K562 (cell line): ENCODE data around the gene TFB2M. TPM values are rescaled to one million over a fixed set of nuclear protein-coding genes. Genes with fewer than 3 reads are reported as not detected.

Source experiments
- JUND ChIP-seq, 2 experiments: IDR thresholded peaks; 2 replicates in 1 of 2; 3 replicates in 1 of 2; pipeline ENCODE4 v1.6.1; 2011; ENCODE audit warnings: borderline replicate concordance in 2 of 2, low read depth in 2 of 2, low read length in 2 of 2, improper control_type of control experiment in 1 of 2, missing biosample characterization in 1 of 2, missing genetic modification characterization in 1 of 2, missing genetic modification reagents in 1 of 2
- NCOA4 ChIP-seq: fragments of 450-650 bp; IDR thresholded peaks from 2 replicates; pipeline ENCODE4 v1.6.1; 2018; ENCODE audit warnings: mild to moderate bottlenecking; ENCODE audit not compliant: partially characterized antibody
- RAD21 ChIP-seq, 2 experiments: fragments of 250-450 bp in 1 of 2; fragments of 450-650 bp in 1 of 2; sonication (Bioruptor Pico) in 1 of 2; formaldehyde crosslinking in 1 of 2; IDR thresholded peaks in 1 of 2; conservative IDR thresholded peaks in 1 of 2; 2 replicates each; pipeline versions ENCODE4 v1.4.0 to v1.8.0; 2020 to 2022; ENCODE audit warnings: mild to moderate bottlenecking in 2 of 2, moderate library complexity in 1 of 2
- ZNF217 ChIP-seq: sonication (generic); formaldehyde crosslinking; IDR thresholded peaks from 2 replicates; pipeline ENCODE4 v1.8.0; 2022; ENCODE audit warnings: mild to moderate bottlenecking, missing genetic modification reagents
- ZNF41 ChIP-seq: fragments of 250-450 bp; sonication (Bioruptor Pico); conservative IDR thresholded peaks from 2 replicates; pipeline ENCODE4 v1.4.0; 2020; ENCODE audit warnings: mild to moderate bottlenecking
- ZNF830 ChIP-seq: fragments of 250-450 bp; sonication (Bioruptor Pico); IDR thresholded peaks from 2 replicates; pipeline ENCODE4 v1.5.0; 2021; ENCODE audit warnings: mild to moderate bottlenecking
- polyA plus RNA-seq, 8 experiments: library from polyadenylated mRNA; depleted of rRNA in 4 of 8; stranded (reverse) in 5 of 8; unstranded in 3 of 8; fragments of >200 nt; fragmentation: Nextera tagmentation in 2 of 8; fragmentation: Illumina TruSeq in 1 of 8; extraction: Ambion mirVana in 2 of 8; extraction: Trizol in 1 of 8; gene quantifications; 2 replicates each; pipeline versions ENCODE4 v1.2.1 to v1.2.3, GENCODE V29; 2011 to 2014; ENCODE audit warnings: inconsistent platforms in 1 of 8, missing spikeins in 1 of 8
- total RNA-seq, 7 experiments: library from RNA; depleted of rRNA in 6 of 7; stranded (reverse); fragments of >200 nt in 6 of 7; fragmentation: Illumina TruSeq in 2 of 7; extraction: Trizol in 2 of 7; gene quantifications; 2 replicates each; pipeline versions ENCODE4 v1.2.1 to v1.2.3, GENCODE V29; 2011 to 2021; ENCODE audit warnings: low replicate concordance in 1 of 7
- TF ChIP-seq, protein P1 (sequence below), 3 experiments: fragments of 200-800 bp in 1 of 3; fragments of 250-450 bp in 1 of 3; fragments of 450-650 bp in 1 of 3; sonication (Bioruptor Pico) in 1 of 3; sonication (Bioruptor generic) in 1 of 3; formaldehyde crosslinking in 1 of 3; IDR thresholded peaks; 2 replicates each; pipeline versions ENCODE4 v1.6.1 to v1.8.0; 2016 to 2022; ENCODE audit warnings: mild to moderate bottlenecking in 2 of 3, missing genetic modification characterization in 2 of 3, missing compliant biosample characterization in 1 of 3, moderate library complexity in 1 of 3
- TF ChIP-seq, protein P2 (sequence below): fragments of 450-650 bp; formaldehyde crosslinking; IDR thresholded peaks from 2 replicates; pipeline ENCODE4 v1.4.0; 2022; ENCODE audit warnings: missing genetic modification characterization
- TF ChIP-seq, protein P3 (sequence below), 3 experiments: IDR thresholded peaks in 2 of 3; conservative IDR thresholded peaks in 1 of 3; 2 replicates each; pipeline ENCODE4 v1.5.1; 2011 to 2012; ENCODE audit warnings: low read length in 3 of 3, mild to moderate bottlenecking in 3 of 3, control low read depth in 2 of 3, improper control_type of control experiment in 1 of 3, inconsistent platforms in 1 of 3, low read depth in 1 of 3, mixed read lengths in 1 of 3, moderate library complexity in 1 of 3; ENCODE audit not compliant: insufficient read depth in 2 of 3
- TF ChIP-seq, protein P4 (sequence below): sonication (generic); IDR thresholded peaks from 2 replicates; pipeline ENCODE4 v1.6.1; 2016
- TF ChIP-seq, protein P5 (sequence below), 2 experiments: fragments of 250-450 bp in 1 of 2; fragments of 450-650 bp in 1 of 2; sonication (Bioruptor Pico) in 1 of 2; IDR thresholded peaks; 2 replicates each; pipeline versions ENCODE4 v1.6.1 to v1.8.0; 2016 to 2021; ENCODE audit warnings: mild to moderate bottlenecking in 2 of 2, moderate library complexity in 2 of 2, missing compliant biosample characterization in 1 of 2, missing genetic modification characterization in 1 of 2
- TF ChIP-seq, protein P6 (sequence below): fragments of 450-650 bp; conservative IDR thresholded peaks from 2 replicates; pipeline ENCODE4 v1.6.1; 2016; ENCODE audit warnings: missing genetic modification characterization, low read depth, mild to moderate bottlenecking, missing compliant biosample characterization, moderate library complexity

The TFB2M gene
- total and polyA plus RNA-seq, 9 of the 15 experiments (the other 6 are each of a cell fraction or from before 2014, with no cell fraction given) = 55.1 to 162 (median 70.6) TPM

DNA sequence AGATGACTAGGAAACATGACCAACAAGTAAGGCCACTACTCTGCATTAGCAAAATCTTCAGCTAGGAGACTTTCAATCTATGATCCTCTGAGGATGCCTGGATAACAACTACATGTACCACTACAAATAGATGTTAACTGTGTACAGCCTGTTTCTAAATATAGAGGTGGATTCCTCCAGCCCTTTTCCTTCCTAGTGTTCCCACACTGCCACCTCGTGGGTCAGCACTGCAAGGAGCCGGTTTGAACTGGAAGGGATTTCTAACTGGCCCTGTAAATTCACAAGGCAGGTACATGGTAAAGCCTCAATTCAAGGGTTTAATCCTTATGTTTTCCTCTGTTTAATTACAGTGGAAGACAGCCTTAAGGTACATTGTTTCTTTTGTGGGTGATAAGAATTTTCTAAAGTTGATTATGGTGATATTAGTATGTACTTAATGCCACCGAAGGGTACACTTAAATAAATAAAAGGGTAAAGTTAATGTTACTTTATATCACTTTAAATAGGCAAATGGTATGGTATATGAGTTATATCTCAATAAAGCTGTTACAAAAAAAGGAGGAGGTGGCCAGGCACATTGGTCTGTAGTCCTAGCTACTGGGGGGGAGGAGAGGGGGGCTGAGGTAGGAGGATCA, 73.3 kb downstream of the TFB2M start (continued):
- TF ChIP-seq, protein P1, sequence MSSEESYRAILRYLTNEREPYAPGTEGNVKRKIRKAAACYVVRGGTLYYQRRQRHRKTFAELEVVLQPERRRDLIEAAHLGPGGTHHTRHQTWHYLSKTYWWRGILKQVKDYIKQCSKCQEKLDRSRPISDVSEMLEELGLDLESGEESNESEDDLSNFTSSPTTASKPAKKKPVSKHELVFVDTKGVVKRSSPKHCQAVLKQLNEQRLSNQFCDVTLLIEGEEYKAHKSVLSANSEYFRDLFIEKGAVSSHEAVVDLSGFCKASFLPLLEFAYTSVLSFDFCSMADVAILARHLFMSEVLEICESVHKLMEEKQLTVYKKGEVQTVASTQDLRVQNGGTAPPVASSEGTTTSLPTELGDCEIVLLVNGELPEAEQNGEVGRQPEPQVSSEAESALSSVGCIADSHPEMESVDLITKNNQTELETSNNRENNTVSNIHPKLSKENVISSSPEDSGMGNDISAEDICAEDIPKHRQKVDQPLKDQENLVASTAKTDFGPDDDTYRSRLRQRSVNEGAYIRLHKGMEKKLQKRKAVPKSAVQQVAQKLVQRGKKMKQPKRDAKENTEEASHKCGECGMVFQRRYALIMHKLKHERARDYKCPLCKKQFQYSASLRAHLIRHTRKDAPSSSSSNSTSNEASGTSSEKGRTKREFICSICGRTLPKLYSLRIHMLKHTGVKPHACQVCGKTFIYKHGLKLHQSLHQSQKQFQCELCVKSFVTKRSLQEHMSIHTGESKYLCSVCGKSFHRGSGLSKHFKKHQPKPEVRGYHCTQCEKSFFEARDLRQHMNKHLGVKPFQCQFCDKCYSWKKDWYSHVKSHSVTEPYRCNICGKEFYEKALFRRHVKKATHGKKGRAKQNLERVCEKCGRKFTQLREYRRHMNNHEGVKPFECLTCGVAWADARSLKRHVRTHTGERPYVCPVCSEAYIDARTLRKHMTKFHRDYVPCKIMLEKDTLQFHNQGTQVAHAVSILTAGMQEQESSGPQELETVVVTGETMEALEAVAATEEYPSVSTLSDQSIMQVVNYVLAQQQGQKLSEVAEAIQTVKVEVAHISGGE (CRISPR knock-in tag; IDR thresholded peaks at IDR 0.05) = no peak
- TF ChIP-seq, protein P2, sequence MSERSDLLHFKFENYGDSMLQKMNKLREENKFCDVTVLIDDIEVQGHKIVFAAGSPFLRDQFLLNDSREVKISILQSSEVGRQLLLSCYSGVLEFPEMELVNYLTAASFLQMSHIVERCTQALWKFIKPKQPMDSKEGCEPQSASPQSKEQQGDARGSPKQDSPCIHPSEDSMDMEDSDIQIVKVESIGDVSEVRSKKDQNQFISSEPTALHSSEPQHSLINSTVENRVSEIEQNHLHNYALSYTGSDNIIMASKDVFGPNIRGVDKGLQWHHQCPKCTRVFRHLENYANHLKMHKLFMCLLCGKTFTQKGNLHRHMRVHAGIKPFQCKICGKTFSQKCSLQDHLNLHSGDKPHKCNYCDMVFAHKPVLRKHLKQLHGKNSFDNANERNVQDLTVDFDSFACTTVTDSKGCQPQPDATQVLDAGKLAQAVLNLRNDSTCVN (CRISPR knock-in tag) = no peak
- no peak for TF ChIP-seq ZNF41 (CRISPR knock-in tag)
- TF ChIP-seq, protein P3, sequence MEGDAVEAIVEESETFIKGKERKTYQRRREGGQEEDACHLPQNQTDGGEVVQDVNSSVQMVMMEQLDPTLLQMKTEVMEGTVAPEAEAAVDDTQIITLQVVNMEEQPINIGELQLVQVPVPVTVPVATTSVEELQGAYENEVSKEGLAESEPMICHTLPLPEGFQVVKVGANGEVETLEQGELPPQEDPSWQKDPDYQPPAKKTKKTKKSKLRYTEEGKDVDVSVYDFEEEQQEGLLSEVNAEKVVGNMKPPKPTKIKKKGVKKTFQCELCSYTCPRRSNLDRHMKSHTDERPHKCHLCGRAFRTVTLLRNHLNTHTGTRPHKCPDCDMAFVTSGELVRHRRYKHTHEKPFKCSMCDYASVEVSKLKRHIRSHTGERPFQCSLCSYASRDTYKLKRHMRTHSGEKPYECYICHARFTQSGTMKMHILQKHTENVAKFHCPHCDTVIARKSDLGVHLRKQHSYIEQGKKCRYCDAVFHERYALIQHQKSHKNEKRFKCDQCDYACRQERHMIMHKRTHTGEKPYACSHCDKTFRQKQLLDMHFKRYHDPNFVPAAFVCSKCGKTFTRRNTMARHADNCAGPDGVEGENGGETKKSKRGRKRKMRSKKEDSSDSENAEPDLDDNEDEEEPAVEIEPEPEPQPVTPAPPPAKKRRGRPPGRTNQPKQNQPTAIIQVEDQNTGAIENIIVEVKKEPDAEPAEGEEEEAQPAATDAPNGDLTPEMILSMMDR (IDR thresholded peaks at IDR 0.05 in 2 of 3, conservative IDR thresholded peaks at IDR 0.05 in 1 of 3; ENCODE audit: insufficient read depth in 2 of 3, low read depth in 1 of 3, low read length in 3 of 3) = peak; percentile 86 to 94 (median 93)
- TF ChIP-seq ZNF830 = no peak
- TF ChIP-seq, protein P4, sequence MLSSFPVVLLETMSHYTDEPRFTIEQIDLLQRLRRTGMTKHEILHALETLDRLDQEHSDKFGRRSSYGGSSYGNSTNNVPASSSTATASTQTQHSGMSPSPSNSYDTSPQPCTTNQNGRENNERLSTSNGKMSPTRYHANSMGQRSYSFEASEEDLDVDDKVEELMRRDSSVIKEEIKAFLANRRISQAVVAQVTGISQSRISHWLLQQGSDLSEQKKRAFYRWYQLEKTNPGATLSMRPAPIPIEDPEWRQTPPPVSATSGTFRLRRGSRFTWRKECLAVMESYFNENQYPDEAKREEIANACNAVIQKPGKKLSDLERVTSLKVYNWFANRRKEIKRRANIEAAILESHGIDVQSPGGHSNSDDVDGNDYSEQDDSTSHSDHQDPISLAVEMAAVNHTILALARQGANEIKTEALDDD = peak; percentile 24; the same call in 1 of the 2 replicates
- TF ChIP-seq ZNF217 (CRISPR knock-in tag) = no peak
- TF ChIP-seq, protein P5, sequence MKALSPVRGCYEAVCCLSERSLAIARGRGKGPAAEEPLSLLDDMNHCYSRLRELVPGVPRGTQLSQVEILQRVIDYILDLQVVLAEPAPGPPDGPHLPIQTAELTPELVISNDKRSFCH (CRISPR knock-in tag; IDR thresholded peaks at IDR 0.05) = no peak
- TF ChIP-seq, protein P5 (tag; IDR thresholded peaks at IDR 0.05) = no peak
- peak; percentile 91 to 95 for TF ChIP-seq RAD21 (CRISPR knock-in tag; conservative IDR thresholded peaks at IDR 0.05 in 1 of 2, IDR thresholded peaks at IDR 0.05 in 1 of 2)
- 0 out of 2 replicates have a peak, but pooled peaks have one; percentile 14 for TF ChIP-seq JUND (IDR thresholded peaks at IDR 0.05; ENCODE audit: borderline replicate concordance, low read depth, low read length)
- TF ChIP-seq JUND (tag; IDR thresholded peaks at IDR 0.05; ENCODE audit: borderline replicate concordance, low read depth, low read length) = no peak
- TF ChIP-seq, protein P6, sequence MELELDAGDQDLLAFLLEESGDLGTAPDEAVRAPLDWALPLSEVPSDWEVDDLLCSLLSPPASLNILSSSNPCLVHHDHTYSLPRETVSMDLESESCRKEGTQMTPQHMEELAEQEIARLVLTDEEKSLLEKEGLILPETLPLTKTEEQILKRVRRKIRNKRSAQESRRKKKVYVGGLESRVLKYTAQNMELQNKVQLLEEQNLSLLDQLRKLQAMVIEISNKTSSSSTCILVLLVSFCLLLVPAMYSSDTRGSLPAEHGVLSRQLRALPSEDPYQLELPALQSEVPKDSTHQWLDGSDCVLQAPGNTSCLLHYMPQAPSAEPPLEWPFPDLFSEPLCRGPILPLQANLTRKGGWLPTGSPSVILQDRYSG (tag) = no peak
- TF ChIP-seq NCOA4 = no peak
